K562 (cell line): ENCODE results near the gene HOXC12. TPM values are rescaled to one million over a fixed set of nuclear protein-coding genes. Genes with fewer than 3 reads are reported as not detected.
A peak's percentile ranks its signal among the peaks of the same experiment; 100 is the strongest.

ENCODE experiments used
- CCAR2 ChIP-seq: fragments of 200-400 bp; formaldehyde crosslinking; IDR thresholded peaks from 2 replicates; pipeline ENCODE4 v1.6.1; 2017; ENCODE audit warnings: mild to moderate bottlenecking, low read depth, low read length
- FOXK2 ChIP-seq, 2 experiments: fragments of 450-650 bp; IDR thresholded peaks in 1 of 2; conservative IDR thresholded peaks in 1 of 2; 2 replicates each; pipeline ENCODE4 v1.6.1; 2016; ENCODE audit warnings: low read depth in 2 of 2, mild to moderate bottlenecking in 1 of 2
- HDAC3 ChIP-seq: fragments of 450-650 bp; IDR thresholded peaks from 2 replicates; pipeline ENCODE4 v1.6.1; 2018; ENCODE audit warnings: borderline replicate concordance, mild to moderate bottlenecking, moderate library complexity; ENCODE audit not compliant: partially characterized antibody
- HNRNPUL1 ChIP-seq: fragments of 200-400 bp; formaldehyde crosslinking; IDR thresholded peaks from 2 replicates; pipeline ENCODE4 v1.6.1; 2017; ENCODE audit warnings: low read length
- NR4A1 ChIP-seq, 2 experiments: fragments of 250-450 bp in 1 of 2; fragments of 450-650 bp in 1 of 2; sonication (Bioruptor Pico) in 1 of 2; IDR thresholded peaks; 2 replicates each; pipeline versions ENCODE4 v1.4.0 to v1.6.1; 2016 to 2020; ENCODE audit warnings: mild to moderate bottlenecking in 2 of 2, missing compliant biosample characterization in 1 of 2, missing genetic modification characterization in 1 of 2, moderate library complexity in 1 of 2
- PRPF4 ChIP-seq: fragments of 200-400 bp; formaldehyde crosslinking; IDR thresholded peaks from one replicate; pipeline ENCODE4 v1.6.1; 2017; ENCODE audit warnings: low read length, low read depth, mild to moderate bottlenecking; ENCODE audit not compliant: insufficient read depth, poor library complexity, severe bottlenecking
- SRSF9 ChIP-seq: fragments of 200-400 bp; formaldehyde crosslinking; IDR thresholded peaks from 2 replicates; pipeline ENCODE4 v1.6.1; 2017; ENCODE audit warnings: low read depth, low read length, borderline replicate concordance
- ZNF707 ChIP-seq: fragments of 250-450 bp; sonication (Bioruptor Pico); conservative IDR thresholded peaks from 2 replicates; pipeline ENCODE4 v1.8.0; 2022; ENCODE audit warnings: inconsistent platforms, mild to moderate bottlenecking, moderate library complexity
- polyA plus RNA-seq, 8 experiments: library from polyadenylated mRNA; depleted of rRNA in 4 of 8; stranded (reverse) in 5 of 8; unstranded in 3 of 8; fragments of >200 nt; fragmentation: Nextera tagmentation in 2 of 8; fragmentation: Illumina TruSeq in 1 of 8; extraction: Ambion mirVana in 2 of 8; extraction: Trizol in 1 of 8; gene quantifications; 2 replicates each; pipeline versions ENCODE4 v1.2.1 to v1.2.3, GENCODE V29; 2011 to 2014; ENCODE audit warnings: inconsistent platforms in 1 of 8, missing spikeins in 1 of 8
- total RNA-seq, 7 experiments: library from RNA; depleted of rRNA in 6 of 7; stranded (reverse); fragments of >200 nt in 6 of 7; fragmentation: Illumina TruSeq in 2 of 7; extraction: Trizol in 2 of 7; gene quantifications; 2 replicates each; pipeline versions ENCODE4 v1.2.1 to v1.2.3, GENCODE V29; 2011 to 2021; ENCODE audit warnings: low replicate concordance in 1 of 7
- TF ChIP-seq, protein P1 (sequence below): fragments of 250-450 bp; sonication (Bioruptor Pico); IDR thresholded peaks from 2 replicates; pipeline ENCODE4 v1.5.0; 2022; ENCODE audit warnings: mild to moderate bottlenecking
- TF ChIP-seq, protein P2 (sequence below): fragments of 250-450 bp; sonication (Bioruptor Pico); IDR thresholded peaks from 2 replicates; pipeline ENCODE4 v1.8.0; 2021; ENCODE audit warnings: borderline replicate concordance, mild to moderate bottlenecking, moderate library complexity; ENCODE audit not compliant: poor library complexity, severe bottlenecking
- TF ChIP-seq, protein P3 (sequence below): sonication (generic); formaldehyde crosslinking; IDR thresholded peaks from 2 replicates; pipeline ENCODE4 v1.8.1; 2023; ENCODE audit warnings: mild to moderate bottlenecking, missing genetic modification reagents
- TF ChIP-seq, protein P4 (sequence below): fragments of 250-450 bp; sonication (Bioruptor Pico); IDR thresholded peaks from 2 replicates; pipeline ENCODE4 v1.4.0; 2020; ENCODE audit warnings: mild to moderate bottlenecking, moderate library complexity, borderline replicate concordance
- TF ChIP-seq, protein P5 (sequence below): sonication (generic); formaldehyde crosslinking; IDR thresholded peaks from 2 replicates; pipeline ENCODE4 v1.8.0; 2022; ENCODE audit warnings: mild to moderate bottlenecking, missing genetic modification reagents, borderline replicate concordance
- TF ChIP-seq, protein P6 (sequence below): sonication (generic); formaldehyde crosslinking; IDR thresholded peaks from 2 replicates; pipeline ENCODE4 v1.8.0; 2022; ENCODE audit warnings: mild to moderate bottlenecking, missing genetic modification reagents

HOXC12 gene
- total and polyA plus RNA-seq, 9 of the 15 experiments (the other 6 are each of a cell fraction or from before 2014, with no cell fraction given), result 0.04 to 0.36 (median 0.11) TPM; not detected in 1

DNA sequence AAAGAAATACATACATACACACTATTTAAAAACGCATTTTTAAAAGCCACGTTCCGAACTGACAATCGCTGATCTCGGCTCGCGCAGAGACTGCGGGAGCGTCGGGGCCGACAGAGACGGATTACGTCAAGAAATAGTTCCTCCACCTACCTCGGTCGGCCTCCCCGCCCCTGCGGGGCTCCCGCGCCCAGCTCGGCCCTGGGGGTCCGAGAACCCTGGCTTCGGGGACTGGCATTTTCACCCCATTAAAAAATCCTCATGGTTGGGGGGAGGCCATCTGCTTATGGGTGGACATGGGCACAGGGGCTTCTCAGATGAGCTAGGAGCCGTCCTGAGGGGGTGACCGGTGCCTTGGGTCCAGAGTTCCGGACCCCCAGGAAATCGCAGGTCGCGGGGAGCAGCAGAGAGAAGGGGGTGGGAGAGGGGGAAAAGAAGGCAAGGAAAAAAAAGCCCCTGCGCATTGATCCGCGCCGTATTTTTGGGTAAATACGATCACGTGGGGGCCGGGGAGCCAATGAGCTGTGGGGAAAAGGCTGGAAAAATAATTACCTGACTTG lies 44.9 kb downstream of the HOXC12 start (continued):
- TF ChIP-seq, protein P1, sequence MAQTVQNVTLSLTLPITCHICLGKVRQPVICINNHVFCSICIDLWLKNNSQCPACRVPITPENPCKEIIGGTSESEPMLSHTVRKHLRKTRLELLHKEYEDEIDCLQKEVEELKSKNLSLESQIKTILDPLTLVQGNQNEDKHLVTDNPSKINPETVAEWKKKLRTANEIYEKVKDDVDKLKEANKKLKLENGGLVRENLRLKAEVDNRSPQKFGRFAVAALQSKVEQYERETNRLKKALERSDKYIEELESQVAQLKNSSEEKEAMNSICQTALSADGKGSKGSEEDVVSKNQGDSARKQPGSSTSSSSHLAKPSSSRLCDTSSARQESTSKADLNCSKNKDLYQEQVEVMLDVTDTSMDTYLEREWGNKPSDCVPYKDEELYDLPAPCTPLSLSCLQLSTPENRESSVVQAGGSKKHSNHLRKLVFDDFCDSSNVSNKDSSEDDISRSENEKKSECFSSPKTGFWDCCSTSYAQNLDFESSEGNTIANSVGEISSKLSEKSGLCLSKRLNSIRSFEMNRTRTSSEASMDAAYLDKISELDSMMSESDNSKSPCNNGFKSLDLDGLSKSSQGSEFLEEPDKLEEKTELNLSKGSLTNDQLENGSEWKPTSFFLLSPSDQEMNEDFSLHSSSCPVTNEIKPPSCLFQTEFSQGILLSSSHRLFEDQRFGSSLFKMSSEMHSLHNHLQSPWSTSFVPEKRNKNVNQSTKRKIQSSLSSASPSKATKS (CRISPR knock-in tag), result no peak
- TF ChIP-seq, protein P2, sequence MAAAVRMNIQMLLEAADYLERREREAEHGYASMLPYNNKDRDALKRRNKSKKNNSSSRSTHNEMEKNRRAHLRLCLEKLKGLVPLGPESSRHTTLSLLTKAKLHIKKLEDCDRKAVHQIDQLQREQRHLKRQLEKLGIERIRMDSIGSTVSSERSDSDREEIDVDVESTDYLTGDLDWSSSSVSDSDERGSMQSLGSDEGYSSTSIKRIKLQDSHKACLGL (CRISPR knock-in tag), result no peak
- TF ChIP-seq, protein P3, sequence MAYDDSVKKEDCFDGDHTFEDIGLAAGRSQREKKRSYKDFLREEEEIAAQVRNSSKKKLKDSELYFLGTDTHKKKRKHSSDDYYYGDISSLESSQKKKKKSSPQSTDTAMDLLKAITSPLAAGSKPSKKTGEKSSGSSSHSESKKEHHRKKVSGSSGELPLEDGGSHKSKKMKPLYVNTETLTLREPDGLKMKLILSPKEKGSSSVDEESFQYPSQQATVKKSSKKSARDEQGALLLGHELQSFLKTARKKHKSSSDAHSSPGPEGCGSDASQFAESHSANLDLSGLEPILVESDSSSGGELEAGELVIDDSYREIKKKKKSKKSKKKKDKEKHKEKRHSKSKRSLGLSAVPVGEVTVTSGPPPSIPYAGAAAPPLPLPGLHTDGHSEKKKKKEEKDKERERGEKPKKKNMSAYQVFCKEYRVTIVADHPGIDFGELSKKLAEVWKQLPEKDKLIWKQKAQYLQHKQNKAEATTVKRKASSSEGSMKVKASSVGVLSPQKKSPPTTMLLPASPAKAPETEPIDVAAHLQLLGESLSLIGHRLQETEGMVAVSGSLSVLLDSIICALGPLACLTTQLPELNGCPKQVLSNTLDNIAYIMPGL (CRISPR knock-in tag), result no peak
- TF ChIP-seq ZNF707, result no peak
- TF ChIP-seq CCAR2, result no peak
- peak; percentile 69 to 86; a peak in 3 of 4 replicates for TF ChIP-seq FOXK2 (conservative IDR thresholded peaks at IDR 0.05 in 1 of 2, IDR thresholded peaks at IDR 0.05 in 1 of 2; ENCODE audit: low read depth in 2 of 2)
- no peak for TF ChIP-seq SRSF9
- no peak for TF ChIP-seq PRPF4
- TF ChIP-seq, protein P4, sequence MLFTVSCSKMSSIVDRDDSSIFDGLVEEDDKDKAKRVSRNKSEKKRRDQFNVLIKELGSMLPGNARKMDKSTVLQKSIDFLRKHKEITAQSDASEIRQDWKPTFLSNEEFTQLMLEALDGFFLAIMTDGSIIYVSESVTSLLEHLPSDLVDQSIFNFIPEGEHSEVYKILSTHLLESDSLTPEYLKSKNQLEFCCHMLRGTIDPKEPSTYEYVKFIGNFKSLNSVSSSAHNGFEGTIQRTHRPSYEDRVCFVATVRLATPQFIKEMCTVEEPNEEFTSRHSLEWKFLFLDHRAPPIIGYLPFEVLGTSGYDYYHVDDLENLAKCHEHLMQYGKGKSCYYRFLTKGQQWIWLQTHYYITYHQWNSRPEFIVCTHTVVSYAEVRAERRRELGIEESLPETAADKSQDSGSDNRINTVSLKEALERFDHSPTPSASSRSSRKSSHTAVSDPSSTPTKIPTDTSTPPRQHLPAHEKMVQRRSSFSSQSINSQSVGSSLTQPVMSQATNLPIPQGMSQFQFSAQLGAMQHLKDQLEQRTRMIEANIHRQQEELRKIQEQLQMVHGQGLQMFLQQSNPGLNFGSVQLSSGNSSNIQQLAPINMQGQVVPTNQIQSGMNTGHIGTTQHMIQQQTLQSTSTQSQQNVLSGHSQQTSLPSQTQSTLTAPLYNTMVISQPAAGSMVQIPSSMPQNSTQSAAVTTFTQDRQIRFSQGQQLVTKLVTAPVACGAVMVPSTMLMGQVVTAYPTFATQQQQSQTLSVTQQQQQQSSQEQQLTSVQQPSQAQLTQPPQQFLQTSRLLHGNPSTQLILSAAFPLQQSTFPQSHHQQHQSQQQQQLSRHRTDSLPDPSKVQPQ (CRISPR knock-in tag), result no peak
- no peak for TF ChIP-seq HDAC3
- TF ChIP-seq HNRNPUL1, result no peak
- TF ChIP-seq, protein P5, sequence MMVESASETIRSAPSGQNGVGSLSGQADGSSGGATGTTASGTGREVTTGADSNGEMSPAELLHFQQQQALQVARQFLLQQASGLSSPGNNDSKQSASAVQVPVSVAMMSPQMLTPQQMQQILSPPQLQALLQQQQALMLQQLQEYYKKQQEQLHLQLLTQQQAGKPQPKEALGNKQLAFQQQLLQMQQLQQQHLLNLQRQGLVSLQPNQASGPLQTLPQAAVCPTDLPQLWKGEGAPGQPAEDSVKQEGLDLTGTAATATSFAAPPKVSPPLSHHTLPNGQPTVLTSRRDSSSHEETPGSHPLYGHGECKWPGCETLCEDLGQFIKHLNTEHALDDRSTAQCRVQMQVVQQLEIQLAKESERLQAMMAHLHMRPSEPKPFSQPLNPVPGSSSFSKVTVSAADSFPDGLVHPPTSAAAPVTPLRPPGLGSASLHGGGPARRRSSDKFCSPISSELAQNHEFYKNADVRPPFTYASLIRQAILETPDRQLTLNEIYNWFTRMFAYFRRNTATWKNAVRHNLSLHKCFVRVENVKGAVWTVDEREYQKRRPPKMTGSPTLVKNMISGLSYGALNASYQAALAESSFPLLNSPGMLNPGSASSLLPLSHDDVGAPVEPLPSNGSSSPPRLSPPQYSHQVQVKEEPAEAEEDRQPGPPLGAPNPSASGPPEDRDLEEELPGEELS (CRISPR knock-in tag), result no peak
- TF ChIP-seq NR4A1 (CRISPR knock-in tag; IDR thresholded peaks at IDR 0.05), result no peak
- no peak for TF ChIP-seq NR4A1 (tag; IDR thresholded peaks at IDR 0.05)
- TF ChIP-seq, protein P6, sequence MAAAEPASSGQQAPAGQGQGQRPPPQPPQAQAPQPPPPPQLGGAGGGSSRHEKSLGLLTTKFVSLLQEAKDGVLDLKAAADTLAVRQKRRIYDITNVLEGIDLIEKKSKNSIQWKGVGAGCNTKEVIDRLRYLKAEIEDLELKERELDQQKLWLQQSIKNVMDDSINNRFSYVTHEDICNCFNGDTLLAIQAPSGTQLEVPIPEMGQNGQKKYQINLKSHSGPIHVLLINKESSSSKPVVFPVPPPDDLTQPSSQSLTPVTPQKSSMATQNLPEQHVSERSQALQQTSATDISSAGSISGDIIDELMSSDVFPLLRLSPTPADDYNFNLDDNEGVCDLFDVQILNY (CRISPR knock-in tag), result no peak
